Endothelial cell of umbilical vein (primary cell): ENCODE data around the gene PRR19. TPM values are rescaled to one million over a fixed set of nuclear protein-coding genes. Genes with fewer than 3 reads are reported as not detected.
A peak's percentile ranks its signal among the peaks of the same experiment; 100 is the strongest.

ENCODE experiments used
- BruUV-seq: library from RNA; stranded (reverse); fragments of 400-500 nt; replicated peaks from 2 replicates; lab custom pipeline; 2021; lab: Mats Ljungman, UMichigan
- CTCF ChIA-PET: fragments of 300-600, 350-600 bp; sonication (Branson Sonifier 250); formaldehyde crosslinking; loops from one replicate; lab custom pipeline; 2021; ENCODE audit warnings: antibody characterized with exemption, inconsistent platforms; lab: Charles Lee
- POLR2A ChIA-PET: fragments of 300-600, 350-600 bp; sonication (Branson Sonifier 250); formaldehyde crosslinking; loops from one replicate; lab custom pipeline; 2021; ENCODE audit warnings: antibody characterized with exemption, inconsistent platforms; lab: Charles Lee
- DNase-seq: peaks from one replicate; pipeline ENCODE4 v3.0.0-alpha.2; 2011; ENCODE audit warnings: low read depth, low spot score
- FAIRE-seq: peaks from 2 replicates; lab custom pipeline; 2011; peaks lifted over from hg19 to GRCh38; lab: Jason Lieb, UNC
- H2AFZ ChIP-seq: 2 replicates; pipeline ENCODE4 v1.6.0; 2012; ENCODE audit warnings: low read depth, low read length, control low read depth, inconsistent platforms
- H3K27ac ChIP-seq: 2 replicates; pipeline ENCODE4 v1.5.1; 2011; ENCODE audit warnings: low read depth, mild to moderate bottlenecking, control low read depth, low read length, moderate library complexity; ENCODE audit not compliant: insufficient read depth
- H3K27me3 ChIP-seq, 2 experiments: 2 replicates each; pipeline versions ENCODE4 v1.6.0 to v1.6.1; 2011; ENCODE audit warnings: low read length in 2 of 2, mixed read lengths in 1 of 2; ENCODE audit not compliant: control insufficient read depth in 2 of 2, insufficient read depth in 2 of 2
- H3K36me3 ChIP-seq, 2 experiments: 2 replicates in 1 of 2; 3 replicates in 1 of 2; pipeline ENCODE4 v1.5.1; 2011; ENCODE audit warnings: low read length in 2 of 2, mild to moderate bottlenecking in 1 of 2, moderate library complexity in 1 of 2; ENCODE audit not compliant: control insufficient read depth in 2 of 2, insufficient read depth in 2 of 2; ENCODE audit errors: extremely low read depth in 1 of 2
- H3K4me1 ChIP-seq: 3 replicates; pipeline ENCODE4 v1.5.1; 2011; ENCODE audit warnings: mild to moderate bottlenecking, low read length; ENCODE audit not compliant: control insufficient read depth, insufficient read depth; ENCODE audit errors: extremely low read depth
- H3K4me2 ChIP-seq: 2 replicates; pipeline ENCODE4 v1.6.1; 2011; ENCODE audit warnings: low read length, control low read depth, mixed read lengths; ENCODE audit not compliant: insufficient read depth
- H3K4me3 ChIP-seq, 3 experiments: fragments of 200-600 bp in 1 of 3; sonication (generic), shearing (Covaris generic) in 1 of 3; replicated peaks in 1 of 3; 2 replicates each; pipeline ENCODE4 v1.5.1; 2011 to 2016; ENCODE audit warnings: control low read depth in 3 of 3, low read length in 3 of 3, mild to moderate bottlenecking in 2 of 3, inconsistent platforms in 1 of 3, low read depth in 1 of 3, moderate library complexity in 1 of 3; ENCODE audit not compliant: insufficient read depth in 1 of 3
- H3K79me2 ChIP-seq: 2 replicates; pipeline ENCODE4 v1.6.0; 2012; ENCODE audit warnings: low read length, inconsistent platforms; ENCODE audit not compliant: control insufficient read depth, insufficient read depth
- H3K9ac ChIP-seq: replicated peaks from 2 replicates; pipeline ENCODE3; 2011; ENCODE audit warnings: low read length, control low read depth; ENCODE audit not compliant: insufficient read depth; ENCODE audit errors: extremely low read depth
- H3K9me1 ChIP-seq: replicated peaks from 3 replicates; pipeline ENCODE4 v1.6.0; 2011; ENCODE audit warnings: mild to moderate bottlenecking, low read length; ENCODE audit not compliant: control insufficient read depth, insufficient read depth; ENCODE audit errors: extremely low read depth
- H3K9me3 ChIP-seq: replicated peaks from 2 replicates; pipeline ENCODE4 v1.5.1; 2012; ENCODE audit warnings: low read length, inconsistent platforms; ENCODE audit not compliant: control insufficient read depth, insufficient read depth
- H4K20me1 ChIP-seq: replicated peaks from 2 replicates; pipeline ENCODE3; 2011; ENCODE audit warnings: mild to moderate bottlenecking, low read length; ENCODE audit not compliant: control insufficient read depth, insufficient read depth; ENCODE audit errors: extremely low read depth
- EZH2 ChIP-seq: IDR thresholded peaks from 2 replicates; pipeline ENCODE4 v1.6.1; 2012; ENCODE audit warnings: borderline replicate concordance, low read depth, mild to moderate bottlenecking, moderate library complexity, low read length, inconsistent platforms; ENCODE audit not compliant: severe bottlenecking
- FOS ChIP-seq: IDR thresholded peaks from 2 replicates; pipeline ENCODE4 v1.6.1; 2011; ENCODE audit warnings: mild to moderate bottlenecking, low read length, moderate library complexity, borderline replicate concordance; ENCODE audit not compliant: insufficient read depth
- GATA2 ChIP-seq: IDR thresholded peaks from 2 replicates; pipeline ENCODE4 v1.7.0; 2011; ENCODE audit warnings: low read depth, mild to moderate bottlenecking, moderate library complexity, mixed read lengths, low read length; ENCODE audit not compliant: insufficient read length, insufficient read depth
- JUN ChIP-seq: IDR thresholded peaks from 2 replicates; pipeline ENCODE4 v1.6.1; 2011; ENCODE audit warnings: borderline replicate concordance, low read depth; ENCODE audit not compliant: insufficient read length, insufficient read depth
- MYC ChIP-seq: IDR thresholded peaks from one replicate; pipeline ENCODE4 v1.6.1; 2011; ENCODE audit warnings: mild to moderate bottlenecking, low read depth, low read length
- POLR2A ChIP-seq: IDR thresholded peaks from 2 replicates; pipeline ENCODE4 v1.6.1; 2012; ENCODE audit warnings: low read depth, mild to moderate bottlenecking, control low read depth, low read length
- POLR2AphosphoS5 ChIP-seq: IDR thresholded peaks from 2 replicates; pipeline ENCODE4 v1.6.1; 2012; ENCODE audit warnings: low read depth, mild to moderate bottlenecking, control low read depth, low read length, moderate library complexity; ENCODE audit not compliant: insufficient read depth
- dilution Hi-C: fragments of 300-500 bp; cut with MboI; formaldehyde crosslinking; loops from one replicate; pipeline ENCODE4 v1.15.0; 2019; ENCODE audit warnings: low sequenced_read_pairs; ENCODE audit not compliant: extremely low pct_ligation_motif_present
- intact Hi-C: fragments of 100-400 bp; cut with micrococcal nuclease; formaldehyde crosslinking; loops from one replicate; pipeline ENCODE4 v1.10.0; 2022
- polyA plus RNA-seq, 4 experiments: library from polyadenylated mRNA; depleted of rRNA in 3 of 4; stranded (reverse) in 3 of 4; unstranded in 1 of 4; fragments of >200 nt; gene quantifications; 2 replicates each; pipeline versions ENCODE4 v1.2.1 to v1.2.3, GENCODE V29; 2011 to 2012; ENCODE audit warnings: missing spikeins in 1 of 4
- total RNA-seq: library from RNA; stranded (reverse); gene quantifications from 2 replicates; pipeline ENCODE4 v1.2.3, GENCODE V29; 2021
- TF ChIP-seq, protein P1 (sequence below): IDR thresholded peaks from 2 replicates; pipeline ENCODE4 v1.6.1; 2011; ENCODE audit not compliant: insufficient read depth, insufficient read length
- TF ChIP-seq, protein P2 (sequence below), 2 donors: IDR thresholded peaks; 1 replicate in 1 of 2; 2 replicates in 1 of 2; pipeline ENCODE4 v1.5.1; 2011; ENCODE audit warnings: low read length in 2 of 2, mild to moderate bottlenecking in 2 of 2, moderate library complexity in 2 of 2, control low read depth in 1 of 2, inconsistent platforms in 1 of 2, low read depth in 1 of 2; ENCODE audit not compliant: insufficient read depth in 1 of 2; ENCODE audit errors: extremely low read depth in 1 of 2

The PRR19 gene
- total and polyA plus RNA-seq, 2 donors (not counting 3 experiments of a cell fraction or from before 2014, with no cell fraction given) = 1.0 to 1.4 TPM

DNA sequence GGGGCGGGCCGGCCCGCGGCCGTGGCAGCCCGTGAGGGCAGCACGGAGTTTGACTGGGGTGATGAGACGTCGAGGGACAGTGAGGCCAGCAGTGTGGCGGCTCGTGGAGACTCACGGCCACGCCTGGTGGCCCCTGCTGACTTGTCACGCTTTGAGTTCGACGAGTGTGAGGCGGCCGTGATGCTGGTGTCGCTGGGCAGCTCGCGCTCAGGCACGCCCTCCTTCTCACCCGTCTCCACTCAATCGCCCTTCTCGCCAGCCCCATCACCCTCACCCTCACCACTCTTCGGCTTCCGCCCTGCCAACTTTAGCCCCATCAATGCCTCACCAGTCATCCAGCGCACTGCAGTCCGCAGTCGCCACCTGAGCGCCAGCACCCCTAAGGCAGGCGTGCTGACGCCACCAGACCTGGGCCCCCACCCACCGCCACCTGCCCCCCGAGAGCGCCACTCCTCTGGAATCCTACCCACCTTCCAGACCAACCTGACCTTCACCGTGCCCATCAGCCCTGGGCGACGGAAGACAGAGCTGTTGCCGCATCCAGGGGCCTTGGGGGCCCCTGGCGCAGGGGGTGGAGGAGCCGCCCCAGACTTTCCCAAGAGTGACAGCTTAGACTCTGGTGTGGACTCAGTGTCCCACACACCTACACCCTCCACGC lies 28.4 kb upstream of the PRR19 start:
- Histone ChIP-seq H3K4me1 (peaks cover 34% of the 10 kb centered on the region), H3K4me2 (no peak overlapping the region), H3K9me1 (no peaks in the 10 kb centered on the region), H3K4me3 (no peak overlapping the region), H3K27ac (no peak overlapping the region), H4K20me1 (no peaks in the 10 kb centered on the region), H3K9ac (no peak overlapping the region), H2AFZ (no peak overlapping the region), H3K27me3 (no peaks in the 10 kb centered on the region), H3K9me3 (no peaks in the 10 kb centered on the region), H3K79me2 (peaks cover 44% of the 10 kb centered on the region), H3K36me3 (peaks cover 12 to 28% of the 10 kb centered on the region in 2 experiments)
- dilution Hi-C loops = no loop called here
- DNase-seq (no peak), FAIRE-seq (no peak)
- TF ChIP-seq, protein P1, sequence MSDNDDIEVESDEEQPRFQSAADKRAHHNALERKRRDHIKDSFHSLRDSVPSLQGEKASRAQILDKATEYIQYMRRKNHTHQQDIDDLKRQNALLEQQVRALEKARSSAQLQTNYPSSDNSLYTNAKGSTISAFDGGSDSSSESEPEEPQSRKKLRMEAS = no peak
- TF ChIP-seq JUN (no peak), POLR2A (no peak), GATA2 (no peak)
- intact Hi-C loops = no loop called here
- TSS peak; percentile 5 for BruUV-seq
- CTCF ChIA-PET = no interaction called here
- POLR2A ChIA-PET = no interaction called here

DNA sequence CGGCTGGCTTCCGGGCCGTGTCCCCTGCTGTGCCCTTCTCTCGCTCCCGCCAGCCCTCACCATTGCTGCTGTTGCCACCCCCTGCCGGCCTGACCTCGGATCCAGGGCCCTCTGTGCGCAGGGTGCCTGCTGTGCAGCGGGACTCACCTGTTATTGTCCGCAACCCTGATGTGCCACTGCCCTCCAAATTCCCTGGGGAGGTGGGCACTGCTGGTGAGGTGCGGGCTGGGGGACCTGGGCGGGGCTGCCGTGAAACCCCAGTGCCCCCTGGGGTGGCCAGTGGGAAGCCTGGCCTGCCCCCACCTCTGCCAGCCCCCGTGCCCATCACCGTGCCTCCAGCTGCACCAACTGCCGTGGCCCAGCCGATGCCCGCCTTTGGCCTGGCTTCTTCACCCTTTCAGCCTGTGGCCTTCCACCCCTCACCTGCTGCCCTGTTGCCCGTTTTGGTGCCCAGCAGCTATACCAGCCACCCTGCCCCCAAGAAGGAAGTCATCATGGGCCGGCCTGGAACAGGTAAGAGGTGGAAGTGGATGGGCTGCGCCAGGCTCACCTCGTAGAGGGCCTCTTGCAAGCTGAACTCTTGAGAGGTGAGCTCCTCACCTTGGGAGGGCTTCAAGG lies 27.8 kb upstream of the PRR19 start:
- Histone ChIP-seq H3K36me3 (peaks cover 12 to 28% of the 10 kb centered on the region in 2 experiments), H3K4me2 (no peak overlapping the region), H3K27me3 (no peaks in the 10 kb centered on the region), H4K20me1 (no peaks in the 10 kb centered on the region), H3K9me3 (no peaks in the 10 kb centered on the region), H3K4me1 (peaks cover 40% of the 10 kb centered on the region), H3K9me1 (no peaks in the 10 kb centered on the region), H3K4me3 (no peak overlapping the region), H3K79me2 (peaks cover 44% of the 10 kb centered on the region), H2AFZ (no peak overlapping the region), H3K27ac (no peak overlapping the region), H3K9ac (no peak overlapping the region)
- POLR2A ChIA-PET = no interaction called here
- no peak for DNase-seq
- no peak for TF ChIP-seq POLR2AphosphoS5
- TF ChIP-seq, protein P1 = no peak
- no peak for TF ChIP-seq MYC
- TF ChIP-seq JUN = no peak
- TF ChIP-seq, protein P2, sequence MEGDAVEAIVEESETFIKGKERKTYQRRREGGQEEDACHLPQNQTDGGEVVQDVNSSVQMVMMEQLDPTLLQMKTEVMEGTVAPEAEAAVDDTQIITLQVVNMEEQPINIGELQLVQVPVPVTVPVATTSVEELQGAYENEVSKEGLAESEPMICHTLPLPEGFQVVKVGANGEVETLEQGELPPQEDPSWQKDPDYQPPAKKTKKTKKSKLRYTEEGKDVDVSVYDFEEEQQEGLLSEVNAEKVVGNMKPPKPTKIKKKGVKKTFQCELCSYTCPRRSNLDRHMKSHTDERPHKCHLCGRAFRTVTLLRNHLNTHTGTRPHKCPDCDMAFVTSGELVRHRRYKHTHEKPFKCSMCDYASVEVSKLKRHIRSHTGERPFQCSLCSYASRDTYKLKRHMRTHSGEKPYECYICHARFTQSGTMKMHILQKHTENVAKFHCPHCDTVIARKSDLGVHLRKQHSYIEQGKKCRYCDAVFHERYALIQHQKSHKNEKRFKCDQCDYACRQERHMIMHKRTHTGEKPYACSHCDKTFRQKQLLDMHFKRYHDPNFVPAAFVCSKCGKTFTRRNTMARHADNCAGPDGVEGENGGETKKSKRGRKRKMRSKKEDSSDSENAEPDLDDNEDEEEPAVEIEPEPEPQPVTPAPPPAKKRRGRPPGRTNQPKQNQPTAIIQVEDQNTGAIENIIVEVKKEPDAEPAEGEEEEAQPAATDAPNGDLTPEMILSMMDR (IDR thresholded peaks at IDR 0.05; ENCODE audit: extremely low read depth in 1 of 2, insufficient read depth in 1 of 2, low read depth in 1 of 2, low read length in 2 of 2) = no peak
- TF ChIP-seq FOS = no peak
- no peak for TF ChIP-seq POLR2A
- no peak for TF ChIP-seq EZH2
- no peak for TF ChIP-seq GATA2
- CTCF ChIA-PET = no interaction called here
- BruUV-seq = no TSS peak
- intact Hi-C loops = no loop called here
- FAIRE-seq = no peak
- dilution Hi-C loops = no loop called here
